Caki2 (cell line): ENCODE results near the gene EGLN3. TPM values are rescaled to one million over a fixed set of nuclear protein-coding genes. Genes with fewer than 3 reads are reported as not detected.

Experiments used
- DNase-seq: peaks from one replicate; pipeline ENCODE4 v3.0.0-alpha.2; 2015; ENCODE audit warnings: low read depth
- in situ Hi-C: cut with HindIII; loops from 2 replicates; pipeline ENCODE4 v1.10.0; 2016; ENCODE audit warnings: low sequenced_read_pairs, low pct_unique_long_range_greater_than_20kb, mixed read lengths
- total RNA-seq: library from RNA; depleted of rRNA; stranded (reverse); fragments of >200 nt; shearing (Covaris generic); gene quantifications from 2 replicates; pipeline ENCODE4 v1.2.3, GENCODE V29; 2014; ENCODE audit warnings: low replicate concordance

The EGLN3 gene
- total RNA-seq, 1 experiment from 2014 or later: 79.5 TPM

- no peak for DNase-seq
- in situ Hi-C loops: no loop called here
Measured at GRCh38 chr14:33901426-33902155, 49.3 kb downstream of the EGLN3 start.

- in situ Hi-C loops: no loop called here
- DNase-seq: no peak
Measured at GRCh38 chr14:33900706-33901105, 50.2 kb downstream of the EGLN3 start.

GRCh38 chr14:33899723-33900341 is 51.0 kb downstream of the EGLN3 start:
- DNase-seq: no peak
- in situ Hi-C loops: no loop called here

GRCh38 chr14:33897878-33898535 is 52.9 kb downstream of the EGLN3 start:
- no peak for DNase-seq
- in situ Hi-C loops: no loop called here

GRCh38 chr14:33897382-33897781 is 53.5 kb downstream of the EGLN3 start:
- in situ Hi-C loops: no loop called here
- DNase-seq: no peak

GRCh38 chr14:33894339-33894738 is 56.5 kb downstream of the EGLN3 start:
- DNase-seq: no peak
- in situ Hi-C loops: no loop called here

- DNase-seq: no peak
- in situ Hi-C loops: no loop called here
Measured at GRCh38 chr14:33891700-33892099, 59.2 kb downstream of the EGLN3 start.

GRCh38 chr14:33884916-33885315 is 66.0 kb downstream of the EGLN3 start:
- in situ Hi-C loops: no loop called here
- DNase-seq: no peak

- in situ Hi-C loops: no loop called here
- DNase-seq: no peak
Measured at GRCh38 chr14:33880330-33880729, 70.5 kb downstream of the EGLN3 start.

- no peak for DNase-seq
- in situ Hi-C loops: no loop called here
Measured at GRCh38 chr14:33879684-33880286, 71.1 kb downstream of the EGLN3 start.

- no peak for DNase-seq
- in situ Hi-C loops: no loop called here
Measured at GRCh38 chr14:33876274-33876673, 74.6 kb downstream of the EGLN3 start.
